ENCODE data around the gene TRMT11. TPM values are rescaled to one million over a fixed set of nuclear protein-coding genes. Genes with fewer than 3 reads are reported as not detected.

The TRMT11 gene
- total and polyA plus RNA-seq, 4 donors: 9.9 to 46.1 (median 15.3) TPM

- H3K27ac ChIP-seq (ENCODE audit: low read depth in 1 of 2, low read length in 1 of 2): no peak overlapping the region
- H3K4me3 ChIP-seq: no peak overlapping the region
- DNase-seq: no peak
- H3K36me3 ChIP-seq (ENCODE audit: control insufficient read depth in 4 of 4, insufficient read depth in 4 of 4, low read length in 4 of 4): no peaks in the 10 kb centered on the region
- H3K4me1 ChIP-seq (ENCODE audit: control insufficient read depth in 5 of 5, insufficient read depth in 5 of 5, low read length in 5 of 5): peaks cover 0 to 15% (median 0%) of the 10 kb centered on the region in 5 donors
- no peak for TF ChIP-seq CTCF (IDR thresholded peaks at IDR 0.05; ENCODE audit: control extremely low read depth, extremely low read depth)
- 66 to 77% methylated on average over 5 of the region's 5 CpGs for WGBS, 2 donors
- no peak overlapping the region for H3K9ac ChIP-seq (ENCODE audit: insufficient read depth in 1 of 2, low read length in 2 of 2)
- no peaks in the 10 kb centered on the region for H3K27me3 ChIP-seq (ENCODE audit: control insufficient read depth in 3 of 3, insufficient read depth in 3 of 3, low read length in 2 of 3)
- no peaks in the 10 kb centered on the region for H3K9me3 ChIP-seq (ENCODE audit: control insufficient read depth in 4 of 4, insufficient read depth in 3 of 4, low read length in 3 of 4)
- ATAC-seq (ENCODE audit: insufficient read depth, low FRiP score): no peak
Measured at GRCh38 chr6:125940247-125941041, 45.9 kb upstream of the TRMT11 start.

DNA sequence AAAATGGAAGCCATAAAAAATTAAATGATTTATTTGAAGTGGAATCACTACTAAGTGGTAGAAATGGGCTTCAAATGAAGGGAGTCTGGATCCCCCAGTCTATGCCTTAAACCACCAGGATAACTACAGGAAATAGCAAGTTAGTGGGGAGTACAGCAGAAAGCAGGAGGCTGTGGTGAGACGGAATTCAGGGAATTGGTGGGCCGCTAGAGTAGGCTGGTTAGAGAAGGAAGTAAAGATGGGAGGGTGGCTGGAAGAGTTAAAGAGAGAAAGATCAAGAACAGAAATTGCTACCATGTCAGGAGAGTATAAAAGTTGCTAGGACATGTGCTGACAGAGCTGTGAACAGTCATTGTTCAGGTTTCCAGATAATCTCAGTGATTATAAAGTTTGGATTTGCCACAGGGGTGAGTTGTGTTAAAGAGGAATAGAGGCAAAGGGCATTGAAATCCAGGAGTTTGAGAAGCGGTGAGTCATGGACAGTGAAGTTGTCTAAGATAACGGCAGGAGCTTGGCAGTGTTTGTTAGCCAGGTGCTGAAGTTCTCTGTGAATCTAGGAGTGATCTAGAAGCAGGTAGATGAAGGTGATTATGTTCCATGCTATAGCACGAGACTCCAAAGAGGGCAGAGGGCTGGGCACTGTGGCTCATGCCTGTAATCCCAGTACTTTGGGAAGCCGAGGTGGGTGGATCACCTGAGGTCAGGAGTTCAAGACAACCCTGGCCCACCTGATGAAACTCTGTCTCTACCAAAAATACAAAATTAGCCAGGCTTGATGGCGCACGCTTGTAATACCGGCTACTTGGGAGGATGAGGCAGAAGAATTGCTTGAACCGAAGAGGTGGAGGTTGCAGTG is 43.4 kb upstream of the TRMT11 start:
- peak overlapping the region in 1 of 2 donors; percentile 77 for H3K27ac ChIP-seq (ENCODE audit: low read depth in 1 of 2, low read length in 1 of 2)
- whole genome bisulfite sequencing, 2 donors: 87 to 88% methylated on average over 10 of the region's 10 CpGs
- no peak for DNase-seq
- ATAC-seq (ENCODE audit: insufficient read depth, low FRiP score): no peak
- no peak for TF ChIP-seq CTCF (IDR thresholded peaks at IDR 0.05; ENCODE audit: control extremely low read depth, extremely low read depth)
- H3K27me3 ChIP-seq (ENCODE audit: control insufficient read depth in 3 of 3, insufficient read depth in 3 of 3, low read length in 2 of 3): no peaks in the 10 kb centered on the region
- H3K9me3 ChIP-seq (ENCODE audit: control insufficient read depth in 4 of 4, insufficient read depth in 3 of 4, low read length in 3 of 4): no peaks in the 10 kb centered on the region
- no peak overlapping the region for H3K9ac ChIP-seq (ENCODE audit: insufficient read depth in 1 of 2, low read length in 2 of 2)
- H3K36me3 ChIP-seq (ENCODE audit: control insufficient read depth in 4 of 4, insufficient read depth in 4 of 4, low read length in 4 of 4): no peaks in the 10 kb centered on the region
- H3K4me1 ChIP-seq (ENCODE audit: control insufficient read depth in 5 of 5, insufficient read depth in 5 of 5, low read length in 5 of 5): peaks cover 0 to 15% (median 0%) of the 10 kb centered on the region in 5 donors
- no peak overlapping the region for H3K4me3 ChIP-seq

GRCh38 chr6:125943528-125944433 is 42.6 kb upstream of the TRMT11 start:
- Histone ChIP-seq H3K4me1 (ENCODE audit: control insufficient read depth in 5 of 5, insufficient read depth in 5 of 5, low read length in 5 of 5) (peaks cover 0 to 15% (median 0%) of the 10 kb centered on the region in 5 donors), H3K9me3 (ENCODE audit: control insufficient read depth in 4 of 4, insufficient read depth in 3 of 4, low read length in 3 of 4) (no peaks in the 10 kb centered on the region), H3K9ac (ENCODE audit: insufficient read depth in 1 of 2, low read length in 2 of 2) (no peak overlapping the region), H3K36me3 (ENCODE audit: control insufficient read depth in 4 of 4, insufficient read depth in 4 of 4, low read length in 4 of 4) (no peaks in the 10 kb centered on the region), H3K4me3 (no peak overlapping the region), H3K27ac (ENCODE audit: low read depth in 1 of 2, low read length in 1 of 2) (peak overlapping the region in 1 of 2 donors; percentile 77), H3K27me3 (ENCODE audit: control insufficient read depth in 3 of 3, insufficient read depth in 3 of 3, low read length in 2 of 3) (no peaks in the 10 kb centered on the region)
- 76 to 84% methylated on average over 4 of the region's 4 CpGs for WGBS, 2 donors
- no peak for TF ChIP-seq CTCF (IDR thresholded peaks at IDR 0.05; ENCODE audit: control extremely low read depth, extremely low read depth)
- ATAC-seq (ENCODE audit: insufficient read depth, low FRiP score) (no peak), DNase-seq (no peak)

Measured in lung (tissue), 12 donors.